ENCODE data around the gene CPEB4. TPM values are rescaled to one million over a fixed set of nuclear protein-coding genes. Genes with fewer than 3 reads are reported as not detected.

The CPEB4 gene
- total and polyA plus RNA-seq, 2 of the 8 experiments (the other 6 are each of a cell fraction or from before 2014, with no cell fraction given) = 8.4 to 13.4 TPM

GRCh38 chr5:173972925-173973615 is 84.9 kb downstream of the CPEB4 start (continued):
- TF ChIP-seq RXRA (IDR thresholded peaks at IDR 0.05; ENCODE audit: insufficient read depth, low read depth, low read length) (no peak), SIN3A (conservative IDR thresholded peaks at IDR 0.05 in 1 of 2, IDR thresholded peaks at IDR 0.05 in 1 of 2; ENCODE audit: low read depth in 1 of 2, low read length in 2 of 2) (peak; percentile 10 to 45; a peak in 1 of 4 replicates), PHF8 (conservative IDR thresholded peaks at IDR 0.05; ENCODE audit: low read depth, low read length) (no peak; the same call in 1 of the 2 replicates), TBP (IDR thresholded peaks at IDR 0.05; ENCODE audit: low read depth, low read length) (0 out of 2 replicates have a peak, but pooled peaks have one; percentile 20), POLR2AphosphoS5 (IDR thresholded peaks at IDR 0.05; ENCODE audit: low read depth, low read length) (peak; percentile 27; the same call in 1 of the 2 replicates), HDAC6 (IDR thresholded peaks at IDR 0.05; ENCODE audit: low read depth, low read length) (no peak), NANOG (IDR thresholded peaks at IDR 0.05; ENCODE audit: insufficient read depth, low read depth, low read length, poor library complexity, severe bottlenecking) (no peak), MAX (IDR thresholded peaks at IDR 0.05) (peak; percentile 26; the same call in 1 of the 2 replicates), CBX8 (IDR thresholded peaks at IDR 0.05; ENCODE audit: borderline replicate concordance, low read depth, low read length) (no peak), ATF2 (IDR thresholded peaks at IDR 0.05; ENCODE audit: low read length) (peak; percentile 67; the same call in 1 of the 2 replicates), CREB1 (IDR thresholded peaks at IDR 0.05) (peak; percentile 38; the same call in 1 of the 2 replicates), TAF7 (optimal IDR thresholded peaks at IDR 0.05; ENCODE audit: borderline replicate concordance, low read depth, low read length) (peak; percentile 42), RBBP5 (IDR thresholded peaks at IDR 0.05; ENCODE audit: borderline replicate concordance, low read depth, low read length) (no peak; the same call in 1 of the 2 replicates), EGR1 (IDR thresholded peaks at IDR 0.05; ENCODE audit: borderline replicate concordance, low read depth, low read length) (no peak), ASH2L (IDR thresholded peaks at IDR 0.05; ENCODE audit: low read length) (peak; percentile 81), TEAD4 (IDR thresholded peaks at IDR 0.05; ENCODE audit: low read depth, low read length) (peak; percentile 53; the same call in 1 of the 2 replicates), SIRT6 (IDR thresholded peaks at IDR 0.05; ENCODE audit: low read length) (no peak), ZNF274 (IDR thresholded peaks at IDR 0.05; ENCODE audit: borderline replicate concordance, extremely low read depth, low read length) (no peak), CHD1 (IDR thresholded peaks at IDR 0.05; ENCODE audit: low read depth, low read length) (no peak), KDM1A (IDR thresholded peaks at IDR 0.05; ENCODE audit: borderline replicate concordance, low read length) (no peak), RFX5 (IDR thresholded peaks at IDR 0.05; ENCODE audit: borderline replicate concordance, low read depth, low read length) (no peak), EZH2 (IDR thresholded peaks at IDR 0.05; ENCODE audit: low read depth, low read length, severe bottlenecking) (no peak)

All from H1 (cell line).